PC-9 (cell line): ENCODE results near the gene HUS1. TPM values are rescaled to one million over a fixed set of nuclear protein-coding genes. Genes with fewer than 3 reads are reported as not detected.
"Not testable (repeated sequence)": the region's sequence is repeated elsewhere in the genome, so short reads cannot be mapped to it uniquely, and the experiment has no call there.

ENCODE experiments used
- BruUV-seq: library from RNA; stranded (reverse); fragments of 400-500 nt; replicated peaks from 2 replicates; lab custom pipeline; 2021; lab: Mats Ljungman, UMichigan
- CTCF ChIA-PET: fragments of 300-600 bp; sonication (Branson Sonifier 250); formaldehyde crosslinking; loops from one replicate; lab custom pipeline; 2022; ENCODE audit warnings: antibody characterized with exemption; lab: Charles Lee
- POLR2A ChIA-PET: fragments of 300-600 bp; sonication (Branson Sonifier 250); formaldehyde crosslinking; loops from one replicate; lab custom pipeline; 2022; ENCODE audit warnings: antibody characterized with exemption; ENCODE audit not compliant: unreplicated experiment; lab: Charles Lee
- DNase-seq, 2 experiments: peaks; one replicate each; pipeline versions ENCODE4 v3.0.0 to v3.0.0-alpha.2; 2015 to 2022; ENCODE audit warnings: mixed read lengths in 1 of 2
- H2AFZ ChIP-seq: fragments of 200-600 bp; sonication (generic); 2 replicates; pipeline ENCODE4 v1.8.1; 2017; ENCODE audit warnings: antibody characterized with exemption
- H3F3A ChIP-seq: fragments of 200-600 bp; sonication (generic); 2 replicates; pipeline ENCODE4 v1.8.1; 2017; ENCODE audit warnings: antibody characterized with exemption, mild to moderate bottlenecking, low read depth; ENCODE audit not compliant: insufficient read depth
- H3K27ac ChIP-seq: fragments of 200-600 bp; sonication (generic); 2 replicates; pipeline ENCODE4 v1.6.1; 2016; ENCODE audit warnings: mixed run types
- H3K27me3 ChIP-seq: fragments of 200-600 bp; sonication (generic); 2 replicates; pipeline ENCODE4 v1.6.1; 2016; ENCODE audit warnings: low read depth, mixed run types; ENCODE audit not compliant: insufficient read depth
- H3K36me3 ChIP-seq: fragments of 200-600 bp; sonication (generic); 2 replicates; pipeline ENCODE4 v1.6.1; 2016; ENCODE audit warnings: low read depth, mixed run types
- H3K4me1 ChIP-seq: fragments of 200-600 bp; sonication (generic); replicated peaks from 2 replicates; pipeline ENCODE4 v1.6.1; 2016; ENCODE audit warnings: mixed run types; ENCODE audit not compliant: insufficient read depth
- H3K4me2 ChIP-seq: fragments of 200-600 bp; sonication (generic); 2 replicates; pipeline ENCODE4 v1.6.1; 2017; ENCODE audit warnings: mixed run types
- H3K4me3 ChIP-seq: fragments of 200-600 bp; sonication (generic); 2 replicates; pipeline ENCODE4 v1.6.1; 2016; ENCODE audit warnings: mixed run types
- H3K79me2 ChIP-seq: fragments of 200-600 bp; sonication (generic); 2 replicates; pipeline ENCODE4 v1.6.1; 2017; ENCODE audit warnings: low read depth, mixed run types
- H3K9me2 ChIP-seq: fragments of 200-600 bp; sonication (generic); 2 replicates; pipeline ENCODE4 v1.8.1; 2017; ENCODE audit warnings: mild to moderate bottlenecking; ENCODE audit not compliant: insufficient read depth
- H3K9me3 ChIP-seq: fragments of 200-600 bp; sonication (generic); 2 replicates; pipeline ENCODE4 v1.8.1; 2016; ENCODE audit warnings: low read depth; ENCODE audit not compliant: insufficient read depth
- H4K20me1 ChIP-seq: fragments of 200-600 bp; sonication (generic); 2 replicates; pipeline ENCODE4 v1.8.1; 2017; ENCODE audit not compliant: insufficient read depth
- EZH2 ChIP-seq: fragments of 200-600 bp; sonication (generic); IDR thresholded peaks from 2 replicates; pipeline ENCODE4 v1.8.0; 2017; ENCODE audit warnings: antibody characterized with exemption, low read depth
- intact Hi-C: fragments of 100-400 bp; cut with micrococcal nuclease; formaldehyde crosslinking; loops from one replicate; pipeline ENCODE4 v1.10.0; 2022; ENCODE audit not compliant: unreplicated experiment
- total RNA-seq: library from RNA; stranded (reverse); gene quantifications from 2 replicates; pipeline ENCODE4 v1.2.3, GENCODE V29; 2021
- TF ChIP-seq, protein P1 (sequence below): fragments of 200-600 bp; sonication (generic); conservative IDR thresholded peaks from 2 replicates; pipeline ENCODE4 v1.6.1; 2017; ENCODE audit warnings: mixed run types, antibody characterized with exemption, mild to moderate bottlenecking, moderate library complexity

Gene HUS1
- total RNA-seq, 1 experiment from 2014 or later: 43.5 TPM

- CTCF ChIA-PET: not testable (repeated sequence)
These were observed 62.9 kb downstream of the HUS1 start for GRCh38 chr7:47916514-47916913.

GRCh38 chr7:47915616-47915976, 63.8 kb downstream of the HUS1 start:
- H2AFZ ChIP-seq: no peak overlapping the region

More at GRCh38 chr7:47916514-47916913, 62.9 kb downstream of the HUS1 start:
- H3F3A ChIP-seq, H3K27ac ChIP-seq, BruUV-seq, H3K9me3 ChIP-seq, POLR2A ChIA-PET, H3K4me1 ChIP-seq, intact Hi-C loops, H3K4me2 ChIP-seq, H3K4me3 ChIP-seq, H3K27me3 ChIP-seq, H4K20me1 ChIP-seq, H3K36me3 ChIP-seq, H3K79me2 ChIP-seq, H2AFZ ChIP-seq, H3K9me2 ChIP-seq: not testable (repeated sequence)
- peak in 1 of 2 experiments; percentile 11 for DNase-seq

GRCh38 chr7:47914717-47915615, 64.4 kb downstream of the HUS1 start:
- H4K20me1 ChIP-seq: no peaks in the 10 kb centered on the region
- POLR2A ChIA-PET: interaction anchor here (0.6 kb wide), 1 partner anchor 1844 kb away, joined by 3 read pairs; no protein-coding TSS in a partner anchor
- no peaks in the 10 kb centered on the region for H3K36me3 ChIP-seq
- CTCF ChIA-PET: no interaction called here
- H3K4me1 ChIP-seq: 0 out of 2 replicates have a peak, but pooled peaks cover 6% of the 10 kb centered on the region
- H3F3A ChIP-seq: no peaks in the 10 kb centered on the region
- no peak overlapping the region for H3K4me3 ChIP-seq
- no peak for DNase-seq
- no peak overlapping the region for H3K27ac ChIP-seq
- no TSS peak for BruUV-seq
- H3K27me3 ChIP-seq: no peaks in the 10 kb centered on the region
- TF ChIP-seq, protein P1, sequence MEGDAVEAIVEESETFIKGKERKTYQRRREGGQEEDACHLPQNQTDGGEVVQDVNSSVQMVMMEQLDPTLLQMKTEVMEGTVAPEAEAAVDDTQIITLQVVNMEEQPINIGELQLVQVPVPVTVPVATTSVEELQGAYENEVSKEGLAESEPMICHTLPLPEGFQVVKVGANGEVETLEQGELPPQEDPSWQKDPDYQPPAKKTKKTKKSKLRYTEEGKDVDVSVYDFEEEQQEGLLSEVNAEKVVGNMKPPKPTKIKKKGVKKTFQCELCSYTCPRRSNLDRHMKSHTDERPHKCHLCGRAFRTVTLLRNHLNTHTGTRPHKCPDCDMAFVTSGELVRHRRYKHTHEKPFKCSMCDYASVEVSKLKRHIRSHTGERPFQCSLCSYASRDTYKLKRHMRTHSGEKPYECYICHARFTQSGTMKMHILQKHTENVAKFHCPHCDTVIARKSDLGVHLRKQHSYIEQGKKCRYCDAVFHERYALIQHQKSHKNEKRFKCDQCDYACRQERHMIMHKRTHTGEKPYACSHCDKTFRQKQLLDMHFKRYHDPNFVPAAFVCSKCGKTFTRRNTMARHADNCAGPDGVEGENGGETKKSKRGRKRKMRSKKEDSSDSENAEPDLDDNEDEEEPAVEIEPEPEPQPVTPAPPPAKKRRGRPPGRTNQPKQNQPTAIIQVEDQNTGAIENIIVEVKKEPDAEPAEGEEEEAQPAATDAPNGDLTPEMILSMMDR: no peak
- TF ChIP-seq EZH2: no peak
- H3K9me3 ChIP-seq: no peaks in the 10 kb centered on the region
- no peak overlapping the region for H3K4me2 ChIP-seq
- H3K9me2 ChIP-seq: no peaks in the 10 kb centered on the region
- no peaks in the 10 kb centered on the region for H3K79me2 ChIP-seq
- intact Hi-C loops: no loop called here
- no peak overlapping the region for H2AFZ ChIP-seq

More at GRCh38 chr7:47915616-47915976, 63.8 kb downstream of the HUS1 start:
- Histone ChIP-seq H3K4me3 (no peak overlapping the region), H3K9me2 (no peaks in the 10 kb centered on the region), H3K79me2 (no peaks in the 10 kb centered on the region), H3F3A (no peaks in the 10 kb centered on the region), H3K4me1 (0 out of 2 replicates have a peak, but pooled peaks cover 6% of the 10 kb centered on the region), H4K20me1 (no peaks in the 10 kb centered on the region), H3K9me3 (no peaks in the 10 kb centered on the region), H3K36me3 (no peaks in the 10 kb centered on the region), H3K27me3 (no peaks in the 10 kb centered on the region), H3K27ac (no peak overlapping the region), H3K4me2 (no peak overlapping the region)
- DNase-seq: no peak
- POLR2A ChIA-PET: interaction anchor here (0.6 kb wide), 1 partner anchor 1844 kb away, joined by 3 read pairs; no protein-coding TSS in a partner anchor
- intact Hi-C loops: no loop called here
- TF ChIP-seq EZH2: no peak
- TF ChIP-seq, protein P1: no peak
- no TSS peak for BruUV-seq
- CTCF ChIA-PET: no interaction called here

Other genes starting within 250 kb of the HUS1 start
- 0.07 and 0.08 TPM in 2 replicates for gene PKD1L1, start 31.1 kb downstream of the HUS1 start, total RNA-seq
- gene SUN3, start 49.5 kb upstream of the HUS1 start, total RNA-seq: 0.24 TPM in 1 of 2 replicates, not detected in the other
- 0.90 and 2.5 TPM in 2 replicates for gene C7orf57, start 55.9 kb upstream of the HUS1 start, total RNA-seq
- 119 and 185 TPM in 2 replicates for gene UPP1, start 109.7 kb upstream of the HUS1 start, total RNA-seq
- 0.10 and 0.76 TPM in 2 replicates for gene ABCA13, start 191.8 kb upstream of the HUS1 start, total RNA-seq